ENCODE measurements around the gene FAM149A. TPM values are rescaled to one million over a fixed set of nuclear protein-coding genes. Genes with fewer than 3 reads are reported as not detected.

FAM149A gene
- total RNA-seq, 1 donor from 2014 or later, result 9.8 TPM

DNA sequence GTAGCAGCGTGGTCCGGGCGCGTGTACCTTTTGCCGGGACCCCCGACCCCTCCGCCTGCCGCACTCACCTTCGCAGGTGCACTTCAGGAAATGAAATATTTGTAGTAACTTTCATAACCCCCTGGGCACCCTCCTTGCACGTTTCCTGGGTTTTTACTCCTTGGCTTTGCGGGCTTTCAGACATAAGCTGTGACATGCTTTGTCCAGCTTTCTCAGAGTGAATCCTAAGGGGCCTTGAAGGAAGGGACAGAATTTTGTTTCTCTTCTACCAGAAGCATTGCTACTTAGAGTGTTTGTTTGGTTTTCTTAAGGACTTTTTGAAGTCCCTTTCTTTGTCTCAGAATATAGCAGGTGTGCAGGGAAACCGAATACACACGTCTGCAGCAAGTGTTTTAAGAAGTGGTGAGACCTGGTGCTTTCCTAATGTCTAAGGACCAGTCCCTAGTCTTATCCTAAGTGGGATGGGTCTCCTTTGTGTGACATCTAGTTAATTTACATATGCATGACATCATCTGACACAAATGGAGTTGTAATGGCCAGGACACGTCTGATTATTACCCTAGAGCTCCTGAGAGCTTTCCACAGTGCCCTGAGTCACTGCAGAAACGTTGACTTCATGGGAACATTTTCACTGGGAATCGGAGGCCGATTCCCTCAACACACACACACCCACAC lies 1.3 kb downstream of the FAM149A start:
- Histone ChIP-seq H3K36me3 (no peaks in the 10 kb centered on the region), H3K27me3 (no peaks in the 10 kb centered on the region), H3K4me1 (peaks cover 13% of the 10 kb centered on the region), H3K4me3 (peak overlapping the region; percentile 53 to 68), H3K27ac (peak overlapping the region; percentile 74), H3K9me3 (no peaks in the 10 kb centered on the region)
- DNase-seq (ENCODE audit: extremely low spot score in 2 of 2), result no peak
- intact Hi-C loops (cut with DNase I), result no loop called here
- TF ChIP-seq POLR2A (IDR thresholded peaks at IDR 0.05) (no peak), POLR2AphosphoS5 (IDR thresholded peaks at IDR 0.05; ENCODE audit: insufficient read depth in 1 of 2, low read depth in 1 of 2) (no peak)
- TF ChIP-seq, protein P1, sequence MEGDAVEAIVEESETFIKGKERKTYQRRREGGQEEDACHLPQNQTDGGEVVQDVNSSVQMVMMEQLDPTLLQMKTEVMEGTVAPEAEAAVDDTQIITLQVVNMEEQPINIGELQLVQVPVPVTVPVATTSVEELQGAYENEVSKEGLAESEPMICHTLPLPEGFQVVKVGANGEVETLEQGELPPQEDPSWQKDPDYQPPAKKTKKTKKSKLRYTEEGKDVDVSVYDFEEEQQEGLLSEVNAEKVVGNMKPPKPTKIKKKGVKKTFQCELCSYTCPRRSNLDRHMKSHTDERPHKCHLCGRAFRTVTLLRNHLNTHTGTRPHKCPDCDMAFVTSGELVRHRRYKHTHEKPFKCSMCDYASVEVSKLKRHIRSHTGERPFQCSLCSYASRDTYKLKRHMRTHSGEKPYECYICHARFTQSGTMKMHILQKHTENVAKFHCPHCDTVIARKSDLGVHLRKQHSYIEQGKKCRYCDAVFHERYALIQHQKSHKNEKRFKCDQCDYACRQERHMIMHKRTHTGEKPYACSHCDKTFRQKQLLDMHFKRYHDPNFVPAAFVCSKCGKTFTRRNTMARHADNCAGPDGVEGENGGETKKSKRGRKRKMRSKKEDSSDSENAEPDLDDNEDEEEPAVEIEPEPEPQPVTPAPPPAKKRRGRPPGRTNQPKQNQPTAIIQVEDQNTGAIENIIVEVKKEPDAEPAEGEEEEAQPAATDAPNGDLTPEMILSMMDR (IDR thresholded peaks at IDR 0.05), result no peak

DNA sequence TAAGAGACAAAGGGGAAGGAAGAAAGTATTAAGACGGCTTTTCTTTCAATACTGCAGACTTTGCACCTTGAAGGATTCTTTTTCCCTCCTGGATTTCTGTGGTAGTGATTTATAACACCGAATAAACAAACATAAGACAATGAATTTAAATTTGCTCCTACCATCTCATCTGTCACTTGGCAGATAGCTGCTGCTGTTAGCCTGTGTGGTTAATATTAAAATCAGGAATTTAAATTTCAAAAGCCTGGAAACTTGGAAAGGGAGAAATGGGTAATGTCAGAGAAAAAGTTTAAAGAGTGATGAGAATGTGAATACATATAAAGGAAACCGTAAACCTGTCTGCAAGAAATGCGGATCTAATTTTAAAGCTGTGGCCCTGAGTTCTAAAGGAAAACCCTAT lies 3.4 kb downstream of the FAM149A start:
- no peak overlapping the region for H3K27ac ChIP-seq
- no peaks in the 10 kb centered on the region for H3K27me3 ChIP-seq
- H3K36me3 ChIP-seq, result no peaks in the 10 kb centered on the region
- intact Hi-C loops (cut with DNase I), result no loop called here
- no peaks in the 10 kb centered on the region for H3K9me3 ChIP-seq
- no peak overlapping the region for H3K4me3 ChIP-seq
- DNase-seq (ENCODE audit: extremely low spot score in 2 of 2), result no peak
- TF ChIP-seq, protein P1 (IDR thresholded peaks at IDR 0.05), result no peak
- TF ChIP-seq POLR2A (IDR thresholded peaks at IDR 0.05) (no peak), POLR2AphosphoS5 (IDR thresholded peaks at IDR 0.05; ENCODE audit: insufficient read depth in 1 of 2, low read depth in 1 of 2) (no peak)
- peaks cover 13% of the 10 kb centered on the region for H3K4me1 ChIP-seq

DNA sequence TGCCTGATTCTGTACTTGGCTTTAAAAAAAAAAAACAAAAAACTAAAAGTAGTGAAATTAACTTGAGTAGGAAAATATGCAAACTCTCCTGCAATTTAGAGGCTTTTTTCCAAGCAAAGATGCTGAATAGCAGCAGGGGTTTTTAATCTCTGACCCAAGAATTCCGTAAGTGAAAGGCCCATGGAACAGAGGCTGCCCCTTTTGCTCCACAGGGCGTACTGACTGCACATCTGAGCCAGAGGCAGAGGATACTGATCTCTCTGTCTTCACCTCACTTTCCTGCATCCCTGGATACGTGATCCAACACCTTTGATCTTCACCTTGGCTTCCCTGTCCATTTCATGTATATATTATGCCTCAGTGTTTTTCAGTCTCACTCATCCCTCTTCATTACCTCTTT lies 3.9 kb downstream of the FAM149A start:
- Histone ChIP-seq H3K4me3 (no peak overlapping the region), H3K27me3 (no peaks in the 10 kb centered on the region), H3K9me3 (no peaks in the 10 kb centered on the region), H3K36me3 (no peaks in the 10 kb centered on the region), H3K27ac (no peak overlapping the region), H3K4me1 (peaks cover 13% of the 10 kb centered on the region)
- DNase-seq (ENCODE audit: extremely low spot score in 2 of 2), result no peak
- TF ChIP-seq POLR2AphosphoS5 (IDR thresholded peaks at IDR 0.05; ENCODE audit: insufficient read depth in 1 of 2, low read depth in 1 of 2) (no peak), POLR2A (IDR thresholded peaks at IDR 0.05) (no peak)
- TF ChIP-seq, protein P1 (IDR thresholded peaks at IDR 0.05), result no peak
- intact Hi-C loops (cut with DNase I), result no loop called here

DNA sequence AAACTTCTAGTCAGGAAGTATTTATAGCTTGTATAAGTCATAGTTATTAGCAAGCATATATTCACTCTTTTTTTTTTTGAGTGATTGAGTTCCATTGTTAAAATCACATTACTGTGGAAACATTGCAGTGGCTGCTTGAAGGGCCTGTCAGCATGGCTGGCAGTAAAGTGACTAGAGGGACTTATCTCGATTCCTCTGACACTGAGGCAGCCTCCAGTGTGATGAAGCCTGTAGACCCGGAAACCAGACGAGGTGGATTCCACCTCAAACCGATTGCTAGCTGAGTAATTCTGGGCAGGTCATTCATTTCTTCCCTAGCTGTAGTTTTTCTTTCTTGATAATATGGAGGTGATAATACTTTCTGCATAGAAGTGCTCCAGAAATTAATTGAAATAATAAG lies 4.7 kb downstream of the FAM149A start:
- Histone ChIP-seq H3K36me3 (no peaks in the 10 kb centered on the region), H3K27ac (no peak overlapping the region), H3K4me1 (peaks cover 10% of the 10 kb centered on the region), H3K4me3 (no peak overlapping the region), H3K27me3 (no peaks in the 10 kb centered on the region), H3K9me3 (no peaks in the 10 kb centered on the region)
- intact Hi-C loops (cut with DNase I), result no loop called here
- TF ChIP-seq POLR2AphosphoS5 (IDR thresholded peaks at IDR 0.05; ENCODE audit: insufficient read depth in 1 of 2, low read depth in 1 of 2) (no peak), POLR2A (IDR thresholded peaks at IDR 0.05) (no peak)
- TF ChIP-seq, protein P1 (IDR thresholded peaks at IDR 0.05), result no peak
- no peak for DNase-seq (ENCODE audit: extremely low spot score in 2 of 2)

DNA sequence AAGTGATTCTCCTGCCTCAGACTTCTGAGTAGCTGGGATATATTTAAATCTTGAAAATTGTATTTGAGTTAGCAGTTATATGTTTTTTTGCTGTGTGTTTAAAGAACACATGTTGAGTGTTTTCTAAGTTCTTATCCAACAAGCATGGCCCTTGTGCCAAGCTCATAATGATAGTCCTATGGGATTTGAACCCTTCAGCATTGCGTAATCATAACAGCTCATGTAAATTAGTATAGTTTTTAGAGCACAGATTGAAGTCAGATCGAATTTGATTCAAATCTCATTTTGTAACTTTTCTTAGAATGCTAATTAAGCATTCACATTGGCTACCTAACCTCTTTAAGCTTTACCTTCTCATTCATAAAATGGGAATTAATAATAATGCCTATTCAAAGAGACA lies 12.2 kb downstream of the FAM149A start:
- H3K4me3 ChIP-seq, result no peak overlapping the region
- H3K36me3 ChIP-seq, result no peaks in the 10 kb centered on the region
- no peaks in the 10 kb centered on the region for H3K4me1 ChIP-seq
- no peaks in the 10 kb centered on the region for H3K9me3 ChIP-seq
- H3K27ac ChIP-seq, result no peak overlapping the region
- DNase-seq (ENCODE audit: extremely low spot score in 2 of 2), result no peak
- TF ChIP-seq POLR2AphosphoS5 (IDR thresholded peaks at IDR 0.05; ENCODE audit: insufficient read depth in 1 of 2, low read depth in 1 of 2) (no peak), POLR2A (IDR thresholded peaks at IDR 0.05) (no peak)
- TF ChIP-seq, protein P1 (IDR thresholded peaks at IDR 0.05), result no peak
- H3K27me3 ChIP-seq, result no peaks in the 10 kb centered on the region
- intact Hi-C loops (cut with DNase I), result no loop called here
